ENCODE results near the gene RIBC2. TPM values are rescaled to one million over a fixed set of nuclear protein-coding genes. Genes with fewer than 3 reads are reported as not detected.

Gene RIBC2
- total RNA-seq, 4 donors from 2014 or later = 0.94 to 1.1 TPM; not detected in 2

GRCh38 chr22:45473626-45474237, 60.2 kb downstream of the RIBC2 start:
- Histone ChIP-seq H3K4me3 (no peak overlapping the region), H3K4me1 (peaks cover 0 to 31% (median 0%) of the 10 kb centered on the region in 3 donors), H3K9me3 (no peaks in the 10 kb centered on the region), H3K27me3 (no peaks in the 10 kb centered on the region), H3K27ac (no peak overlapping the region), H3K36me3 (no peaks in the 10 kb centered on the region)
- ATAC-seq = no peak
- 65% methylated on average over 6 of the region's 6 CpGs; no CpG with 5 or more reads in 1 of the 2 donors for WGBS, 2 donors (ENCODE audit: low coverage in 1 of 2)
- no peak for TF ChIP-seq POLR2A (IDR thresholded peaks at IDR 0.05)
- TF ChIP-seq EP300 (IDR thresholded peaks at IDR 0.05) = no peak
- TF ChIP-seq POLR2AphosphoS5 (IDR thresholded peaks at IDR 0.05) = no peak
- no peak for TF ChIP-seq CTCF (IDR thresholded peaks at IDR 0.05)

DNA sequence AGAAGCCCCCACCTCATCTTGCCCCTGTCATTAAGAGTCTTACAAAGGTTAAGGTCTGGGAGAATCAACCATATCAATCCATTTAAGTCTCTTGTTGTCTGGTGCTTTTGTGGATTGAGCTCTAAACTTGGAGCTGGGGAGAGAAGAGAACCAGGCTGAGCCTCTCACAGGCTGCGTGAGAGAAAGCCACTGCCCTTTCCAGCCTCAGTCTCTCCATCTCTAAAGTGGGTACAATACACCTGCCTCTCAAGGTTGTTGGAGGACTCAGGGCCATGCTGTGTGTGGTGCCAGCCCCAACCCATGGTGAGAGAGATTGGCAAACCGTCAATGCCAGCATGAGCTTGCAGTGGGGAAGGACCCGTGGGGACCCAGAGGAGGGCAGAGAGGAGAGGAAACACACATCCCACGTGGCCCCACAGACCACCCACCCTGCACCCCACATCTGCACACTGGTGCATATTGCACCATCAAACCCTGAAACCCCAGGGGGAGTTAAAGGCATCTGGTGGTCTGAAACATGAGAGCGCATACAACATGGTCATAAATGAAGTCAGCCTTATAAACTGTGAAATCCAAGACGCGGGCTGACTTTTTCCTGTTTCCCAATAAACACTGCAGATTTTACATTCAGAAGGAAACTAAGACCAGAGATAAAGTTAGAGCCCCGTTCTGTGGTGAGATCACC, 61.7 kb downstream of the RIBC2 start:
- 80 to 81% methylated on average over 1 to 6 of the region's 8 CpGs for WGBS, 2 donors (ENCODE audit: low coverage in 1 of 2)
- no peak overlapping the region for H3K27ac ChIP-seq

DNA sequence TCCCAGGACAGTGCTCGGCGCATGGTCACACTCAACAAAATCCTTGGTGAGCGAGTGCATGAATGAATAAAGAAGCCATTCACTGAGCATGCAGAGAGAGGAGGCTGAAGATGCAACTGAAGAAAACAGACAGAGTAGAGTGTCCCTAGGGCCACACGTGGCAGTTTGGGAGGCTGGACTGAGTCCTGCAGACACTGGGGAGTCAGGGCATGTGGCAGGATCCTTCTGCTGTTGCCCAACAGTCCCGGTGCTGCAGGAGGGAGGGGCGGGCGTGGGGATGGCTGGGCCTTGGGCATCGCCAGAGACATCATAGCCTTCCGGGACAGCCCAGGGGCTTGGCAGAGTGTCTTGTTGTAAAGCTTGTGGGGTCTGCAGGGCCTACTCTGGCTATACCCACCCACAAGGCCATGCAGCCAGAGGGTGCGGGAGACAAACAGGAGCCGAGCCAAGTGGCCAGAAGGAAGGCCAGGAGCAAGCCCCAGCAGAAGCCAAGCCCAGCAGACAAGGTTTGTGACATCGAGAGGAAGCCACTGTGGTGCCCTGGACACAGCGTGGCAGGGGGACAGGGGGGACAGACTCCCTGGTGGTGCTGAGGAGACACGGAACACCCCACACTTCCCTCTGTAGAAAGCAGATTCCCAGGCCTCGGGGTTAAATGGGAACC, 62.5 kb downstream of the RIBC2 start:
- Histone ChIP-seq H3K27me3 (no peaks in the 10 kb centered on the region), H3K36me3 (no peaks in the 10 kb centered on the region), H3K4me3 (no peak overlapping the region), H3K27ac (no peak overlapping the region), H3K4me1 (peaks cover 0 to 18% (median 0%) of the 10 kb centered on the region in 3 donors), H3K9me3 (no peaks in the 10 kb centered on the region)
- TF ChIP-seq EP300 (IDR thresholded peaks at IDR 0.05) = no peak
- TF ChIP-seq POLR2AphosphoS5 (IDR thresholded peaks at IDR 0.05) = no peak
- no peak for TF ChIP-seq POLR2A (IDR thresholded peaks at IDR 0.05)
- no peak for TF ChIP-seq CTCF (IDR thresholded peaks at IDR 0.05)
- ATAC-seq = peak; percentile 20
- WGBS, 2 donors (ENCODE audit: low coverage in 1 of 2) = 82 to 87% methylated on average over 4 of the region's 15 CpGs

More for the DNA sequence above, 61.7 kb downstream of the RIBC2 start:
- ATAC-seq = no peak
- Histone ChIP-seq H3K9me3 (no peaks in the 10 kb centered on the region), H3K36me3 (no peaks in the 10 kb centered on the region), H3K4me3 (no peak overlapping the region), H3K27me3 (no peaks in the 10 kb centered on the region), H3K4me1 (peaks cover 0 to 21% (median 0%) of the 10 kb centered on the region in 3 donors)
- TF ChIP-seq POLR2AphosphoS5 (IDR thresholded peaks at IDR 0.05) = no peak
- TF ChIP-seq CTCF (IDR thresholded peaks at IDR 0.05) = no peak
- TF ChIP-seq POLR2A (IDR thresholded peaks at IDR 0.05) = no peak
- TF ChIP-seq EP300 (IDR thresholded peaks at IDR 0.05) = no peak

DNA sequence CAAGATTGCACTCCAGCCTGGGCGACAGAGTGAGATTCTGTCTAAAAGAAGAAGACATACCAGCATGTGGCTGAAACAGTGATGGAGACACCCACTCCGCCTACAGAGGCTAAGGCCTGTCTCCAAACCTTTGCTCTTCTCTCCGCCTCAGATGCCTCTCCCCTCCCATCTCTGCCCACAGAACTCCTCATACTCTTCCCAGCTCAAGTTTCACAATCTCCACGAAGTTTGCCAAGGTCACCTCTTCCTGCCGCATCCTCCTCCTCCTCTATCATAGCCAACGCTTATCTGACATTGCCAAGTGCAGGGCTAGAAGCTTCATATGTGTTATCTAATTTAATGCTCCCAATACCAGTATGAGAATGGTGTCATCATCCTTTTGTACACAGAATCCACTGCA, 63.3 kb downstream of the RIBC2 start:
- no peaks in the 10 kb centered on the region for H3K27me3 ChIP-seq
- no peak for TF ChIP-seq CTCF (IDR thresholded peaks at IDR 0.05)
- TF ChIP-seq POLR2A (IDR thresholded peaks at IDR 0.05) = no peak
- no peak for TF ChIP-seq POLR2AphosphoS5 (IDR thresholded peaks at IDR 0.05)
- no peak for TF ChIP-seq EP300 (IDR thresholded peaks at IDR 0.05)
- WGBS, 2 donors (ENCODE audit: low coverage in 1 of 2) = 75 to 88% methylated on average over 2 to 5 of the region's 6 CpGs
- H3K9me3 ChIP-seq = no peaks in the 10 kb centered on the region
- no peak overlapping the region for H3K27ac ChIP-seq
- H3K36me3 ChIP-seq = no peaks in the 10 kb centered on the region
- ATAC-seq = peak; percentile 26
- no peak overlapping the region for H3K4me3 ChIP-seq
- peaks cover 0 to 18% (median 0%) of the 10 kb centered on the region in 3 donors for H3K4me1 ChIP-seq

Measured in gastroesophageal sphincter (tissue), 4 donors.